Mesenteric fat pad (tissue), 1 donor: ENCODE data around the gene ANO6. TPM values are rescaled to one million over a fixed set of nuclear protein-coding genes. Genes with fewer than 3 reads are reported as not detected.

Experiments
- DNase-seq: peaks from one replicate; pipeline ENCODE4 v3.0.0-alpha.2; 2020; ENCODE audit warnings: low spot score
- total RNA-seq: library from RNA; stranded (reverse); fragmentation: NEBNext Ultra II Directional; extraction: Animal tissue kit (Norgen Biotek cat#: 25700); gene quantifications from one replicate; pipeline ENCODE4 v1.2.1, GENCODE V29; 2021
- donor health status: DM: yes; HTN: yes; CAD: no.

ANO6 gene
- total RNA-seq, 1 donor from 2014 or later: 152 TPM

GRCh38 chr12:45273717-45274271, 57.9 kb downstream of the ANO6 start:
- no peak for DNase-seq

- DNase-seq: no peak
These were observed 60.4 kb downstream of the ANO6 start for GRCh38 chr12:45276154-45276755.

- DNase-seq: no peak
These were observed 62.6 kb downstream of the ANO6 start for GRCh38 chr12:45278447-45278846.

GRCh38 chr12:45279931-45280830, 64.3 kb downstream of the ANO6 start:
- no peak for DNase-seq

- no peak for DNase-seq
These were observed 66.1 kb downstream of the ANO6 start for GRCh38 chr12:45281994-45282393.

- no peak for DNase-seq
These were observed 66.5 kb downstream of the ANO6 start for GRCh38 chr12:45282411-45282810.

- no peak for DNase-seq
These were observed 68.4 kb downstream of the ANO6 start for GRCh38 chr12:45284096-45284901.

GRCh38 chr12:45285717-45286116, 69.8 kb downstream of the ANO6 start:
- no peak for DNase-seq

GRCh38 chr12:45286621-45287020, 70.7 kb downstream of the ANO6 start:
- no peak for DNase-seq

- no peak for DNase-seq
These were observed 73.6 kb downstream of the ANO6 start for GRCh38 chr12:45289245-45290215.

GRCh38 chr12:45290216-45290605, 74.3 kb downstream of the ANO6 start:
- no peak for DNase-seq

- no peak for DNase-seq
These were observed 75.6 kb downstream of the ANO6 start for GRCh38 chr12:45291518-45291917.

GRCh38 chr12:45292486-45293195, 76.7 kb downstream of the ANO6 start:
- no peak for DNase-seq

- no peak for DNase-seq
These were observed 79.0 kb downstream of the ANO6 start for GRCh38 chr12:45294906-45295305.

- no peak for DNase-seq
These were observed 80.2 kb downstream of the ANO6 start for GRCh38 chr12:45296046-45296586.

- no peak for DNase-seq
These were observed 82.2 kb downstream of the ANO6 start for GRCh38 chr12:45298047-45298446.

GRCh38 chr12:45298721-45299692, 83.1 kb downstream of the ANO6 start:
- no peak for DNase-seq
